Activated T-cell treated with anti-CD3 and anti-CD28 coated beads, Interleukin-2, amount 50 U/mL, for 72 hours (primary cell): Measurements from ENCODE around the gene MIP. TPM values are rescaled to one million over a fixed set of nuclear protein-coding genes. Genes with fewer than 3 reads are reported as not detected.
"Not testable (repeated sequence)": the region's sequence is repeated elsewhere in the genome, so short reads cannot be mapped to it uniquely, and the experiment has no call there.

ENCODE experiments used
- ATAC-seq, 2 donors: fragments of 150-1000 bp; cut with Tn5 transposase; replicated peaks in 1 of 2; 2 replicates each; pipeline ENCODE4 v1.10.0; 2021; ENCODE audit warnings: moderate library complexity in 2 of 2, mild to moderate bottlenecking in 1 of 2
- DNase-seq, 2 donors: peaks; one replicate each; pipeline ENCODE4 v3.0.0; 2021 to 2022; ENCODE audit warnings: mixed read lengths in 1 of 2
- H3K27ac Mint-ChIP-seq: one replicate; pipeline ENCODE4 v1.8.0; 2022; ENCODE audit warnings: mild to moderate bottlenecking, moderate library complexity, mixed read lengths
- H3K27me3 Mint-ChIP-seq: one replicate; pipeline ENCODE4 v1.8.0; 2022; ENCODE audit warnings: low read depth, mixed read lengths
- H3K36me3 Mint-ChIP-seq, 2 donors: one replicate each; pipeline ENCODE4 v1.8.0; 2022; ENCODE audit warnings: mixed read lengths in 2 of 2, mild to moderate bottlenecking in 1 of 2; ENCODE audit not compliant: insufficient read depth in 2 of 2
- H3K4me1 Mint-ChIP-seq: one replicate; pipeline ENCODE4 v1.8.0; 2022; ENCODE audit warnings: low read depth, mixed read lengths
- H3K4me3 Mint-ChIP-seq, 2 donors: one replicate each; pipeline ENCODE4 v1.8.0; 2022; ENCODE audit warnings: mild to moderate bottlenecking in 2 of 2, mixed read lengths in 2 of 2, moderate library complexity in 2 of 2
- H3K9me3 Mint-ChIP-seq, 2 donors: one replicate each; pipeline ENCODE4 v1.8.0; 2022; ENCODE audit warnings: mixed read lengths in 2 of 2
- total RNA-seq, 2 donors: library from RNA; stranded (reverse); gene quantifications; one replicate each; pipeline ENCODE4 v1.2.3, GENCODE V29; 2022

MIP gene
- total RNA-seq, 2 donors from 2014 or later, result not detected

DNA sequence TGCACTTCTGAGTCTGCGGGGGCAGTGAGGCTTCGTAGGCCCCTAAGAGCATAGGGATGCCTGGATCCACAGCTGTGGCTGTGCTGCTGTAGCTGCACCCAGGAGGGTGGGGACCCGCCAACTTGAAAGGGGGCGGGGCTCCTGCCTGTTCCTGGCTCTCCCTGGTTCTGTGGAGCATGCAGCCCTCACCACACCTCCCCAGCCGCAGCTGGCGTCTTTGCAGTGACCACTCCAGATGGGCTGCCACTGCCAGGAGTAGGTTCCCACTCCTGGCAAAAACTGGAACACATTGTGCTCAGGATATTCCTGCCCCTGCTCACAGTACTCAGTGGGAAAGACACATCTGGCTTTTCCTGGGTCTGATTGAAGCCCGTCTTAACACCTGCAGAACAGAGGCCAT lies 41.1 kb downstream of the MIP start:
- no peak for DNase-seq
- no peaks in the 10 kb centered on the region for H3K4me1 Mint-ChIP-seq
- no peak overlapping the region for H3K4me3 Mint-ChIP-seq
- no peaks in the 10 kb centered on the region for H3K27me3 Mint-ChIP-seq
- H3K9me3 Mint-ChIP-seq, result no peaks in the 10 kb centered on the region
- ATAC-seq, result no peak
- H3K27ac Mint-ChIP-seq, result no peak overlapping the region
- peaks cover 2 to 6% of the 10 kb centered on the region in 2 donors for H3K36me3 Mint-ChIP-seq

GRCh38 chr12:56411781-56412639 lies 42.4 kb downstream of the MIP start:
- no peak for ATAC-seq
- H3K36me3 Mint-ChIP-seq, result peaks cover 0 to 2% of the 10 kb centered on the region in 2 donors
- H3K27ac Mint-ChIP-seq, result no peak overlapping the region

GRCh38 chr12:56410768-56411167 lies 43.7 kb downstream of the MIP start:
- no peaks in the 10 kb centered on the region for H3K4me1 Mint-ChIP-seq
- H3K27me3 Mint-ChIP-seq, result no peaks in the 10 kb centered on the region
- no peaks in the 10 kb centered on the region for H3K36me3 Mint-ChIP-seq
- H3K4me3 Mint-ChIP-seq, result no peak overlapping the region
- DNase-seq (no peak), ATAC-seq (no peak)
- H3K9me3 Mint-ChIP-seq, result no peaks in the 10 kb centered on the region
- no peak overlapping the region for H3K27ac Mint-ChIP-seq

More at GRCh38 chr12:56411781-56412639, 42.4 kb downstream of the MIP start:
- DNase-seq, result no peak
- H3K4me1 Mint-ChIP-seq, result no peaks in the 10 kb centered on the region
- H3K9me3 Mint-ChIP-seq, result no peaks in the 10 kb centered on the region
- H3K4me3 Mint-ChIP-seq, result no peak overlapping the region
- H3K27me3 Mint-ChIP-seq, result no peaks in the 10 kb centered on the region

DNA sequence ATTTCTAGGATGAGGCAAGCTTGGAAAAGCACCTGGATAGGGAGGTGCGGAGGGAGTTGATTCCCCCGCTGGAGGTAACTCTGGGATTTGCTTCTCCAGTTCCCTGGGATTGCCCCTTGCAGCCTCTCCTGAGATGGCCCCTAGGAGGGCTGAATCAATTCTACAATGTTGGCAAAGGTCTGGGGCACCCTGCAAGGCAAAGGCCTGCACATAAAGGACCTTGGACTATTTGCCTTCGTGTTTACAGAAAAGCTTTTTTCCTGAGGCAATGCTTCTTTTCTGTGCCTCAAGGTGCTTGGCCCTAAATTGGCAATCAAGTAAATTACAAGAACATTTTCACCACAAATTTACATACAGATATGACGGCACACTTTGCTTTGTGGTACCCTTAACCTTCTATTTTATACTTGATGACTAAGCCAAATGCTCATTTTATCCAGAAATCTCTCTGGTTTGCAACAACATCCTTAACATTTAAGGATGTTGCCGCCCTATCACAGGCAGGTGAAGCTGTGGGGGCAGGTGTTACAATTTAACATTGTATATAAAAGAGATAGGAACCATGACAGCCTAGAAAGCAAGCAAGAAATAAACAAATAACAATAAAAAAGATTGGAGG lies 45.5 kb downstream of the MIP start:
- Mint-ChIP-seq H3K4me1 (no peaks in the 10 kb centered on the region), H3K27me3 (no peaks in the 10 kb centered on the region), H3K36me3 (no peaks in the 10 kb centered on the region), H3K4me3 (no peak overlapping the region), H3K9me3 (no peaks in the 10 kb centered on the region), H3K27ac (no peak overlapping the region)
- DNase-seq (no peak), ATAC-seq (peak in 1 of 2 donors; percentile 41)

- not testable (repeated sequence) for H3K36me3 Mint-ChIP-seq, H3K9me3 Mint-ChIP-seq, DNase-seq, H3K4me3 Mint-ChIP-seq, H3K27ac Mint-ChIP-seq, H3K27me3 Mint-ChIP-seq, ATAC-seq, H3K4me1 Mint-ChIP-seq
Observed at GRCh38 chr12:56404227-56404626, 50.2 kb downstream of the MIP start.

- not testable (repeated sequence) for H3K27ac Mint-ChIP-seq, H3K4me1 Mint-ChIP-seq, ATAC-seq, H3K27me3 Mint-ChIP-seq, H3K36me3 Mint-ChIP-seq, H3K4me3 Mint-ChIP-seq, DNase-seq, H3K9me3 Mint-ChIP-seq
Observed at GRCh38 chr12:56401612-56402011, 52.8 kb downstream of the MIP start.

DNA sequence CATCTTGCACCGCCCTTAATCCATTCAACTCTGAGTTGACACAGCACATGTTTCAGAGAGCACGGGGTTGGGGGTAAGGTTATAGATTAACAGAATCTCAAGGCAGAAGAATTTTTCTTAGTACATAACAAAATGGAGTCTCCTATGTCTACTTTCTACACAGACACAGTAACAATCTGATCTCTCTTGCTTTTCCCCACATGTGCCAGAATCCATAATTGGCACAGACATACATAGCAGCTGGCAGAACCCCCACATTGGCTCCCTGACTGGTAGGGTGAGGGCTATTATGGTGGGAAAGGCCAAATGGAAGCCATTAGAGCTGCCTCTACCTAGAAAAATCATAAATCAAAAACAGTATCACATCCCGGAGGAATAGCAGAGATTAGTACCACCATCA lies 53.3 kb downstream of the MIP start:
- H3K4me1 Mint-ChIP-seq, H3K27me3 Mint-ChIP-seq, H3K27ac Mint-ChIP-seq, H3K9me3 Mint-ChIP-seq, H3K36me3 Mint-ChIP-seq, H3K4me3 Mint-ChIP-seq, DNase-seq, ATAC-seq: not testable (repeated sequence)

Other genes starting within 250 kb of the MIP start
- gene RNF41, start 232.7 kb downstream of the MIP start, total RNA-seq, result 10 to 100 TPM; 35.4 to 40.2 TPM
- gene NABP2, start 230.3 kb downstream of the MIP start, total RNA-seq, result 10 to 100 TPM; 61.8 to 72.7 TPM
- gene SLC39A5, start 224.6 kb downstream of the MIP start, total RNA-seq, result 1 to 10 TPM in 1 of 2 donors, under 1 TPM in 1; 0.44 to 1.1 TPM
- gene ANKRD52, start 196.3 kb downstream of the MIP start, total RNA-seq, result 10 to 100 TPM; 46.7 to 50.7 TPM
- 1 to 10 TPM; 5.9 to 7.3 TPM for gene COQ10A, start 187.7 kb downstream of the MIP start, total RNA-seq
- 100 to 1,000 TPM; 261 to 319 TPM for gene CS, start 154.3 kb downstream of the MIP start, total RNA-seq
- 100 to 1,000 TPM in 1 of 2 donors, 10 to 100 TPM in 1; 97.8 to 117 TPM for gene CNPY2, start 138.7 kb downstream of the MIP start, total RNA-seq
- 100 to 1,000 TPM; 112 to 139 TPM for gene PAN2, start 120.7 kb downstream of the MIP start, total RNA-seq
- gene IL23A, start 115.8 kb downstream of the MIP start, total RNA-seq, result 100 to 1,000 TPM in 1 of 2 donors, 10 to 100 TPM in 1; 79.5 to 138 TPM
- 100 to 1,000 TPM; 121 to 142 TPM for gene STAT2, start 94.5 kb downstream of the MIP start, total RNA-seq
- under 1 TPM in 1 of 2 donors, not detected in 1; 0.28 TPM for gene APOF, start 91.8 kb downstream of the MIP start, total RNA-seq
- 10 to 100 TPM; 44.1 to 61.6 TPM for gene TIMELESS, start 5.2 kb downstream of the MIP start, total RNA-seq
- 1 to 10 TPM; 3.8 to 4.4 TPM for gene SPRYD4, start 13.9 kb upstream of the MIP start, total RNA-seq
- gene GLS2, start 33.5 kb upstream of the MIP start, total RNA-seq, result 1 to 10 TPM; 4.3 to 7.2 TPM
- 10 to 100 TPM in 1 of 2 donors, 1 to 10 TPM in 1; 7.9 to 12.7 TPM for gene RBMS2, start 67.2 kb upstream of the MIP start, total RNA-seq
- 100 to 1,000 TPM; 128 to 154 TPM for gene BAZ2A, start 175.7 kb upstream of the MIP start, total RNA-seq
- gene ATP5F1B, start 191.3 kb upstream of the MIP start, total RNA-seq, result 100 to 1,000 TPM; 661 to 679 TPM
- gene PTGES3, start 233.6 kb upstream of the MIP start, total RNA-seq, result 100 to 1,000 TPM; 166 to 192 TPM